ENCODE results near the gene RGPD4.

The RGPD4 gene

GRCh38 chr2:107931412-107931811 lies 104.7 kb downstream of the RGPD4 start:
- no peak for DNase-seq

- DNase-seq = no peak
These were observed 105.8 kb downstream of the RGPD4 start for GRCh38 chr2:107932488-107932887.

GRCh38 chr2:107932979-107933378 lies 106.3 kb downstream of the RGPD4 start:
- no peak for DNase-seq

GRCh38 chr2:107936433-107937359 lies 110.0 kb downstream of the RGPD4 start:
- DNase-seq = no peak

Measured in activated gamma-delta T cell (primary cell).